ENCODE data around the gene ZNF800. TPM values are rescaled to one million over a fixed set of nuclear protein-coding genes. Genes with fewer than 3 reads are reported as not detected.

ZNF800 gene
- total RNA-seq, 2 experiments from 2014 or later: 73.9 to 78.9 TPM

- no peaks in the 10 kb centered on the region for H3K9me3 ChIP-seq (ENCODE audit: control insufficient read depth in 1 of 2, insufficient read depth in 1 of 2, low read length in 2 of 2)
- POLR2A ChIA-PET: interaction anchor here (1.7 kb wide), 1 partner anchor 7 kb away, joined by 7 read pairs; no protein-coding TSS in a partner anchor
- Mint-ChIP-seq H3K27me3 (peaks cover 16% of the 10 kb centered on the region), H3K36me3 (ENCODE audit: low read depth) (no peaks in the 10 kb centered on the region), H3K4me3 (no peak overlapping the region), H3K4me1 (ENCODE audit: low read depth) (peaks cover 20% of the 10 kb centered on the region), H3K9me3 (peaks cover 3% of the 10 kb centered on the region), H3K27ac (no peak overlapping the region)
- no peak overlapping the region for H3K4me3 ChIP-seq (ENCODE audit: low read length)
- H3K27me3 ChIP-seq (ENCODE audit: control insufficient read depth in 1 of 2, insufficient read depth in 2 of 2, low read length in 2 of 2): peaks cover 0 to 7% of the 10 kb centered on the region in 2 experiments
- no peak for DNase-seq
- CTCF ChIA-PET: no interaction called here
- H3K27ac ChIP-seq (ENCODE audit: low read depth in 1 of 2, low read length in 2 of 2): no peak overlapping the region
- intact Hi-C loops (cut with DNase I, micrococcal nuclease): no loop called here
- TF ChIP-seq CTCF (IDR thresholded peaks at IDR 0.05): no peak
- no peak for ATAC-seq (ENCODE audit: poor library complexity)
- no peaks in the 10 kb centered on the region for H3K36me3 ChIP-seq (ENCODE audit: insufficient read depth, low read length)
- peaks cover 4% of the 10 kb centered on the region for H3K4me1 ChIP-seq (ENCODE audit: insufficient read depth, low read length)
Observed at GRCh38 chr7:127342596-127342995, 49.9 kb downstream of the ZNF800 start.

GRCh38 chr7:127338122-127338521, 54.4 kb downstream of the ZNF800 start:
- H3K27ac Mint-ChIP-seq: no peak overlapping the region
- no peak for DNase-seq
- no peak overlapping the region for H3K4me3 Mint-ChIP-seq
- peaks cover 0 to 10% of the 10 kb centered on the region in 2 experiments for H3K27me3 ChIP-seq (ENCODE audit: control insufficient read depth in 1 of 2, insufficient read depth in 2 of 2, low read length in 2 of 2)
- no peak for ATAC-seq (ENCODE audit: poor library complexity)
- H3K36me3 ChIP-seq (ENCODE audit: insufficient read depth, low read length): no peaks in the 10 kb centered on the region
- ChIA-PET CTCF (no interaction called here), POLR2A (no interaction called here)
- H3K9me3 Mint-ChIP-seq: peaks cover 3% of the 10 kb centered on the region
- no peaks in the 10 kb centered on the region for H3K9me3 ChIP-seq (ENCODE audit: control insufficient read depth in 1 of 2, insufficient read depth in 1 of 2, low read length in 2 of 2)
- H3K4me3 ChIP-seq (ENCODE audit: low read length): no peak overlapping the region
- H3K36me3 Mint-ChIP-seq (ENCODE audit: low read depth): no peaks in the 10 kb centered on the region
- no peaks in the 10 kb centered on the region for H3K4me1 ChIP-seq (ENCODE audit: insufficient read depth, low read length)
- no peak overlapping the region for H3K27ac ChIP-seq (ENCODE audit: low read depth in 1 of 2, low read length in 2 of 2)
- no peaks in the 10 kb centered on the region for H3K4me1 Mint-ChIP-seq (ENCODE audit: low read depth)
- TF ChIP-seq CTCF (IDR thresholded peaks at IDR 0.05): no peak
- intact Hi-C loops (cut with DNase I, micrococcal nuclease): no loop called here
- peaks cover 43% of the 10 kb centered on the region for H3K27me3 Mint-ChIP-seq

- ChIA-PET POLR2A (no interaction called here), CTCF (no interaction called here)
- Histone ChIP-seq H3K9me3 (ENCODE audit: control insufficient read depth in 1 of 2, insufficient read depth in 1 of 2, low read length in 2 of 2) (no peaks in the 10 kb centered on the region), H3K27ac (ENCODE audit: low read depth in 1 of 2, low read length in 2 of 2) (no peak overlapping the region), H3K4me1 (ENCODE audit: insufficient read depth, low read length) (no peaks in the 10 kb centered on the region), H3K36me3 (ENCODE audit: insufficient read depth, low read length) (no peaks in the 10 kb centered on the region), H3K27me3 (ENCODE audit: control insufficient read depth in 1 of 2, insufficient read depth in 2 of 2, low read length in 2 of 2) (peaks cover 0 to 13% of the 10 kb centered on the region in 2 experiments), H3K4me3 (ENCODE audit: low read length) (no peak overlapping the region)
- Mint-ChIP-seq H3K27ac (no peak overlapping the region), H3K36me3 (ENCODE audit: low read depth) (no peaks in the 10 kb centered on the region), H3K9me3 (peaks cover 3% of the 10 kb centered on the region), H3K4me1 (ENCODE audit: low read depth) (no peaks in the 10 kb centered on the region), H3K27me3 (peaks cover 43% of the 10 kb centered on the region), H3K4me3 (no peak overlapping the region)
- intact Hi-C loops (cut with DNase I, micrococcal nuclease): no loop called here
- no peak for TF ChIP-seq CTCF (IDR thresholded peaks at IDR 0.05)
- DNase-seq (no peak), ATAC-seq (ENCODE audit: poor library complexity) (no peak)
Observed at GRCh38 chr7:127337581-127337980, 54.9 kb downstream of the ZNF800 start.

Data from CD4-positive, alpha-beta T cell (primary cell).